Nephron progenitor cell (in vitro differentiated cells): ENCODE data around the gene ABCG5.

Experiments
- DNase-seq: peaks from one replicate; pipeline ENCODE4 v3.0.0; 2021
- H3K27ac Mint-ChIP-seq: 2 replicates; pipeline ENCODE4 v1.8.0; 2021; ENCODE audit warnings: mild to moderate bottlenecking, moderate library complexity, mixed read lengths
- H3K27me3 Mint-ChIP-seq: 2 replicates; pipeline ENCODE4 v1.8.0; 2021; ENCODE audit warnings: mild to moderate bottlenecking, low read depth, mixed read lengths; ENCODE audit not compliant: poor library complexity
- H3K36me3 Mint-ChIP-seq: 2 replicates; pipeline ENCODE4 v1.8.0; 2021; ENCODE audit warnings: low read depth, mixed read lengths
- H3K4me1 Mint-ChIP-seq: 2 replicates; pipeline ENCODE4 v1.8.0; 2021; ENCODE audit warnings: mixed read lengths
- H3K4me3 Mint-ChIP-seq: 2 replicates; pipeline ENCODE4 v1.8.0; 2021; ENCODE audit warnings: mild to moderate bottlenecking, moderate library complexity, mixed read lengths
- H3K9me3 Mint-ChIP-seq: 2 replicates; pipeline ENCODE4 v1.8.0; 2021; ENCODE audit warnings: mild to moderate bottlenecking, moderate library complexity, mixed read lengths
- CTCF ChIP-seq: fragments of 200-600 bp; sonication (generic); IDR thresholded peaks from 2 replicates; pipeline ENCODE4 v1.5.0; 2021; ENCODE audit warnings: antibody characterized with exemption

ABCG5 gene

GRCh38 chr2:43798300-43798699, 40.3 kb downstream of the ABCG5 start:
- DNase-seq = no peak
- Mint-ChIP-seq H3K9me3 (no peaks in the 10 kb centered on the region), H3K36me3 (peaks cover 26% of the 10 kb centered on the region), H3K4me3 (no peak overlapping the region), H3K4me1 (no peaks in the 10 kb centered on the region), H3K27ac (no peak overlapping the region), H3K27me3 (no peaks in the 10 kb centered on the region)
- peak; percentile 29 for TF ChIP-seq CTCF

GRCh38 chr2:43796206-43796605, 42.4 kb downstream of the ABCG5 start:
- Mint-ChIP-seq H3K36me3 (peaks cover 38% of the 10 kb centered on the region), H3K9me3 (no peaks in the 10 kb centered on the region), H3K27me3 (no peaks in the 10 kb centered on the region), H3K4me3 (no peak overlapping the region), H3K27ac (no peak overlapping the region), H3K4me1 (no peaks in the 10 kb centered on the region)
- no peak for DNase-seq
- no peak for TF ChIP-seq CTCF

- no peak for TF ChIP-seq CTCF
- H3K4me3 Mint-ChIP-seq = no peak overlapping the region
- H3K27me3 Mint-ChIP-seq = no peaks in the 10 kb centered on the region
- DNase-seq = no peak
- peaks cover 45% of the 10 kb centered on the region for H3K36me3 Mint-ChIP-seq
- H3K27ac Mint-ChIP-seq = no peak overlapping the region
- H3K9me3 Mint-ChIP-seq = no peaks in the 10 kb centered on the region
- no peaks in the 10 kb centered on the region for H3K4me1 Mint-ChIP-seq
Observed at GRCh38 chr2:43794956-43795355, 43.7 kb downstream of the ABCG5 start.

GRCh38 chr2:43792653-43793052, 46.0 kb downstream of the ABCG5 start:
- peaks cover 51% of the 10 kb centered on the region for H3K36me3 Mint-ChIP-seq
- no peak for DNase-seq
- H3K27ac Mint-ChIP-seq = no peak overlapping the region
- H3K27me3 Mint-ChIP-seq = no peaks in the 10 kb centered on the region
- no peaks in the 10 kb centered on the region for H3K4me1 Mint-ChIP-seq
- H3K4me3 Mint-ChIP-seq = no peak overlapping the region
- TF ChIP-seq CTCF = no peak
- no peaks in the 10 kb centered on the region for H3K9me3 Mint-ChIP-seq

- TF ChIP-seq CTCF = no peak
- peak overlapping the region; percentile 85 for H3K27ac Mint-ChIP-seq
- no peak overlapping the region for H3K4me3 Mint-ChIP-seq
- no peaks in the 10 kb centered on the region for H3K9me3 Mint-ChIP-seq
- DNase-seq = no peak
- no peaks in the 10 kb centered on the region for H3K27me3 Mint-ChIP-seq
- no peaks in the 10 kb centered on the region for H3K4me1 Mint-ChIP-seq
- peaks cover 51% of the 10 kb centered on the region for H3K36me3 Mint-ChIP-seq
Observed at GRCh38 chr2:43791035-43791765, 47.4 kb downstream of the ABCG5 start.

GRCh38 chr2:43790147-43790546, 48.5 kb downstream of the ABCG5 start:
- H3K4me3 Mint-ChIP-seq = no peak overlapping the region
- no peak for DNase-seq
- TF ChIP-seq CTCF = no peak
- peaks cover 48% of the 10 kb centered on the region for H3K36me3 Mint-ChIP-seq
- no peaks in the 10 kb centered on the region for H3K27me3 Mint-ChIP-seq
- H3K4me1 Mint-ChIP-seq = no peaks in the 10 kb centered on the region
- H3K27ac Mint-ChIP-seq = no peak overlapping the region
- H3K9me3 Mint-ChIP-seq = no peaks in the 10 kb centered on the region
